GM19099 (cell line): ENCODE measurements around the gene UGT1A6.

Source experiments
- POLR2A ChIP-seq: IDR thresholded peaks from 3 replicates; pipeline ENCODE4 v1.6.1; 2011; ENCODE audit warnings: low read depth; ENCODE audit not compliant: insufficient read length; ENCODE audit errors: extremely low read depth

UGT1A6 gene

GRCh38 chr2:233681521-233682099 lies 11.1 kb upstream of the UGT1A6 start, which contains the start of gene UGT1A7:
TSS of gene UGT1A7 (plus strand) at chr2:233681901. CDS start at chr2:233681938, 37 bp downstream.
- no peak for TF ChIP-seq POLR2A

- TF ChIP-seq POLR2A: no peak
Observed at GRCh38 chr2:233684640-233685039, 8.1 kb upstream of the UGT1A6 start.

DNA sequence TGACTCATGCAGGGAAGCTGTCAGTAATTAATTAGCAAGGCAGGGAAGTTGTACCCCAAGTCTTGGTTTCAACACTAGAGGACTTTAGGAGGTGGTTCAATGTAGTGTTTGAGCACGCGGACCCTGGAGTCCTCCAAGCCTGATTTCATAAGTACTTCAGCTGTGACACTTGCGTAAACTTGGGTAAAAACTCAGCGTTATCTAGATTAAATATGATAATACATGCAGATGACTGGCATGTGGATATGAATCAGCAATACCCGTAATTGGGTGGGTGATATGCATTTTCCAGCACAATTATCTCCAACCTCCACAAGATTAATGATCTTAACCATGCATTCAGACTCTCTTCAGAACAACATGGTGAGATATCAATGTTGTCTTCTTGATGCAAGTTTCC lies 5.8 kb upstream of the UGT1A6 start:
- TF ChIP-seq POLR2A: no peak

- no peak for TF ChIP-seq POLR2A
Observed at GRCh38 chr2:233688341-233688740, 4.3 kb upstream of the UGT1A6 start.

- TF ChIP-seq POLR2A: no peak
Observed at GRCh38 chr2:233689031-233689430, 3.7 kb upstream of the UGT1A6 start.

DNA sequence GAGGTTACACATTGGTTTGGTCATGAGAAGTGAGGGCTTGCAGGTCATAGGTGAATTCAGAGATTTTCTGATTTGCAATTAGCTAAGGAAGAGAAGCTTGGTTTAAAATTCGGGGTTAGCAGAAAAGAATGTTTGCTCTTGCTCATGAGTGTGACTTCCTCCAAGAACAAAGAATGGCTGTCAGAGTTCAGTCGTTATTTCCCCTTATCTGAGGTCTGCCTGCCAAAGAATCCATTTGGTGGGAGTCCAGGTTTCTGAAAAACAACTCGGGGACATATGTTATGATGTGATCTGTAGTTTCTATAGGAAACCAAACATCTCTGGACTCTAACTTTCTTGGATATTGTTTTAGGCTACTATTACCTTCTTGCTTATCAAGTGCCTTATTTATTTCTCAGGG lies 3.2 kb upstream of the UGT1A6 start:
- TF ChIP-seq POLR2A: no peak

GRCh38 chr2:233690444-233690843 lies 2.2 kb upstream of the UGT1A6 start:
- no peak for TF ChIP-seq POLR2A

GRCh38 chr2:233691443-233692433 lies 952 bp upstream of the UGT1A6 start:
- no peak for TF ChIP-seq POLR2A

DNA sequence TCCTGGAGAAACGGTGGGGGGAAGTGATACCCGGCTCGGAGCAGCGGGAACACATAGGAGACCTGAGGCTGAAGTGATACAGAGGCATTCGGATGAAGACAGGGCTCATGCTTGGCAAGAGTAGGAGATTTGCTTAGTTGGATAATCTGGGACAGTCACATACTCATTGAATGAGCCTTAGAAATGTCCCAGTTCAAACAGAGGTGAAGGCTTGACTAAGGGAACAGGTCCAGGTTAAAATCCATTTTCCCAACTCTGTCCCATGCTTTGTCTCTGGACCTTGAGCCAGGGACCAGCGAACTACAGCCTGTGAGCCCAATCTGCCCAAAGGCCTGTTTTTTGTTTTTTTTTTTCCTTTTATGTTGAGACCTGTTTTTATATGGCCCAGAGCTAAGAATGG lies 1.3 kb downstream of the UGT1A6 start:
- TF ChIP-seq POLR2A: no peak

- TF ChIP-seq POLR2A: no peak
Observed at GRCh38 chr2:233698740-233699139, 6.0 kb downstream of the UGT1A6 start.

DNA sequence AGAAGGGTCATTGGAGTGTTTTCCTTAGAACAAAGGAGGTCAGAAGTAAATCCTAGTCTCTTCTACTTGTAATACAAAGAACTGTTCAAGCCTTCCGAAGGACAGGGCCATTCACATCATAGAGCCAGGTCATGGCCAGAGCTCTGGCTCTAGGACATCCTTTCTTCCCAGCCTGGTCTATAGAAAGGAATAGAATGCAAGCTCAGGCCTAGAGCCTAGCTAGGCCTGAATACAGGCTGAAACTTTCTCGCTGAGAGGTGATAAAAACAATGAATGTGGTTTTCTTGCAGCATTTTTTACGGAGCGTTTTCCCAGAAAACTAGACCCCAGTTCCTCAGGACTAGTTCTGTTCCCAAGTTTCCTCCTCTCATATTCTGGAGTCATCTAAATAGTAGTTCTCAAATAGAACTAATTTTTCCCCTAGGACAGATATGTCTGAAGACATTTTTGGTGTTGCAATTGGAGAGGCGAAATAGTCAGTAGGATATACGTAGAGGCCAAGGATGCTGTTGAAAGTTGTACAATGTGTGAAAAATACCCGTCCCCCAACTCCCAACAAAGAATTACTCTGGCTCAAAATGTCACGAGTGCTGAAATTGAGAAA lies 6.8 kb downstream of the UGT1A6 start:
- no peak for TF ChIP-seq POLR2A

DNA sequence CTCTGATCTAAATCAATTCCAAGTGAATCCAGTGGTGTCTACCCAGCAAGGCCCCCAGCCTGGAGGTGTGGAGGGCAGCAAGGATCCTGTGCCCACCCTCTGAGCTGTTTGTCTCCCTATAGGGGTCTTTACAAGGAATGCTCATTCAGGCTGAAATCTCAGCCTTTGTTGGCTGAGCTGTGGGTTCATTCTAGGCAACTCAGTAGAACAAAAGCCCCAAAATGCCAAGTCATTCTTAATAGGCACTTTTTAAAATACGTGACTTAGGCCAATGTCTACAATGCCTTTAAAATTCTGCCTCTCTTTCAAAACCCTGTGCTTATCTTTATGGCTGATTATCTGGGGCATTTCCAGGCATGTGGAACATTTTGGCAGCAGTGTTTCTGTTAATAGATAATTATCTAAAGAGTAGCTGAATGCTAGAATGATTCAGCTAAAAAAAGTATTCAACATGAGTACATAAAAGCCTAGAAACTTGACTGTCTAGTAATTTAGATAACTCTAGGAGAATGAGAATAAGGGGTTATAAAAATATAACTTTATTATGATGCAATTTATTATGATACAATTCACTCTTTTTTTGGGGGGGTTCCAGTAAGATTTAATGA lies 7.4 kb downstream of the UGT1A6 start:
- no peak for TF ChIP-seq POLR2A

DNA sequence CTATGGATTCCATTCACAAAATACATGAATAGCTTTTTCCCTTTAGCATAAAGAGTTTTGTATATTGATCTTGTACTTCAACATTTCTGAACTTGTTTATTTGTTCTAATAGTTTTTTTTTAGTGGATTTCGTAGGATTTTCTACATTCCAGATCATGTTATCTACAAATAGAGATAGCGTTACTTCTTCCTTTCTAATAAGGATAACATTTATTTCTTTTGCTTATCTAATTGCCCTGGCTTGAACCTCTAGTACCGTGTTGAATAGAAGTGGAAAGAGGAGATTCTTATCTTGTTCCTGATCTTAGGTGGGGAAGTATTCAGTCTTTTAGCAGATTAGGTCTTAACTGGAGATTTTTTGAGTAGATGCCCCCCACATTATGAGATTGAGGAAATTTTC lies 9.5 kb downstream of the UGT1A6 start:
- no peak for TF ChIP-seq POLR2A

DNA sequence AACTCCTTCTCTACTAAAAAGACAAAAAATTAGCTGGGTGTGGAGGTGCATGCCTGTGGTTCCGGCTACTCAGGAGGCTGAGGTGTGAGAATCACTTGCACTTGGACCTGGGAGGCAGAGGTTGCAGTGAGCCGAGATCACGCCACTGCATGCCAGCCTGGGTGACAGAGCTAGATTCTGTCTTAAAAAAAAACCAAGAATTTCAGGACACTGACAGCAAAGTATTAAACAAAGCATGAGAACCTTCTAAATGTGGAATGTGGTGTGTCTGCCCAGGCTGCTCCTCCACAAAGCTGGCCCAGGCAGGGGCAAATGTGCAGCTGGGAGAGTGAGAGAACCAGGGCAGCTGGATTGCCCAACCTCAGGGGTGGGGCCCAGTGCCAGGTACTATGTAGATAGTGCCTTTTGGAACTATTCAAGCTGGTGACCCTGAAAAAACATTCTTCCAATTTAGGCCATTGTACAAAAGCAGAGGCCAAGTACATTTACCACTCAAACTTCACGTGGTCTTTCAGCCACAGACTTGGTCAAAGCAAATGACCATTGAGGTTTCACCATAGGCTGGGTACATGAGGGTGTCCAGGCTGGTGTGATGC lies 13.3 kb downstream of the UGT1A6 start:
- no peak for TF ChIP-seq POLR2A

DNA sequence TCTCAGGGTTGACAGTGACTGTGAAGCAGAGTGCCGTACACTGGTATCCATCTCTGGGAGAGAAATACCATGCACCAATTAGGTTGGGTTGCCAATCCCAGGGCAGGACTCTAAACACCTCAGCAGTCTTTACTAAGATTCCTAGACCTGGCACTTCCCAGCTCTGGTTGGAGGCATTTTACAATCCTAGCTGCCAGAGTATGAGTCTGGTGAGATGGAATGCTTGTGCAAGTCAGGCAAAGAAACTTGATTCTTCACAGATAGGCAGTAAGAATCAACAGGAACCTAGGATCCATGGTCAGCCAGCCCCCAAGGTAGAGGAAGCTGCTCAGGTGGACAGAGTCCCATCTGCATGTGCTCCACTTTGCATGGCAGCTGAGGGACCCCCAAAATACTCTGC lies 14.0 kb downstream of the UGT1A6 start:
- TF ChIP-seq POLR2A: no peak

DNA sequence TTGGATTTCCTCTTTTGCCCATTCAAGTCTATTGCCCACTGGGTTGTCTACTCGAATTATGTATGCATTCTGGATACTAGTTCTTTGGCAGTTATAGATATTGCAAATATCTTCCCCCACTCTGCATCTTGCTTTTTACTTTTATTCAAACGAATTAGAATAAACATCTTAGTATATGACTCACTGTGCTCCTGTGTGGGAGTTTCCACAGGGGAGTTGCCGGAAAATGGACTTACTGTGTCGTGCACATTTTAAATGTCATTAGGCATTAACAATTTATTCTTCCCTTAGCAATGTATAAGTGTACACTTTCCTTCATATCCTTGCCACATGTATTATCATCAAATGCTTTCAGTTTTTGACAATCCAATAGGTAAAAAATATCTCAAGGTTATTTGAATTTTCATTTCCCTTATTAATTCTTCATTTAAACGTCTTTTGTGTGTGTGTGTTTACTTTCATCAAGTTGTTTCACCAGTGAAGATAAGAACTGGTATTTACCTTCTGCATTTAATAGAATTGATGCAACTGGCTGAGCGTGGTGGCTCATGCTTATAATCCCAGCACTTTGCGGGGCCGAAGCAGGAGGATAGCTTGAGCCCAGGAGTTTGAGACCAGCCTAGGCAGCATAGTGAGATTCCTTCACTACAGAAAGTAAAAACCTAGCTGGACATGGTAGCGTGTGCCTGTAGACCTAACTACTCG lies 15.4 kb downstream of the UGT1A6 start:
- TF ChIP-seq POLR2A: no peak
